ENCODE measurements around the gene ATG13. TPM values are rescaled to one million over a fixed set of nuclear protein-coding genes. Genes with fewer than 3 reads are reported as not detected.

The ATG13 gene
- total RNA-seq, 4 donors from 2014 or later: 113 to 203 (median 139) TPM

- no peak for DNase-seq (ENCODE audit: low spot score in 2 of 2)
- Histone ChIP-seq H3K4me3 (no peak overlapping the region), H3K36me3 (peaks cover 2 to 98% (median 35%) of the 10 kb centered on the region in 3 donors), H3K4me1 (peaks cover 0 to 38% (median 10%) of the 10 kb centered on the region in 4 donors), H3K27me3 (no peaks in the 10 kb centered on the region), H3K27ac (no peak overlapping the region), H3K9me3 (no peaks in the 10 kb centered on the region)
- WGBS, 2 donors: 82 to 87% methylated on average over 4 of the region's 4 CpGs
- no peak for TF ChIP-seq CTCF (IDR thresholded peaks at IDR 0.05)
- TF ChIP-seq EP300 (IDR thresholded peaks at IDR 0.05): no peak
- no peak for TF ChIP-seq POLR2A (IDR thresholded peaks at IDR 0.05)
Measured at GRCh38 chr11:46692450-46692849, 75.1 kb downstream of the ATG13 start.

- WGBS, 2 donors: 69 to 71% methylated on average over 1 to 2 of the region's 2 CpGs
- TF ChIP-seq POLR2A (IDR thresholded peaks at IDR 0.05) (no peak), EP300 (IDR thresholded peaks at IDR 0.05) (no peak), CTCF (IDR thresholded peaks at IDR 0.05) (no peak)
- Histone ChIP-seq H3K27ac (peak overlapping the region in 2 of 4 donors; percentile 58 to 64), H3K4me3 (no peak overlapping the region), H3K36me3 (peaks cover 2 to 87% (median 26%) of the 10 kb centered on the region in 3 donors), H3K9me3 (no peaks in the 10 kb centered on the region), H3K27me3 (no peaks in the 10 kb centered on the region), H3K4me1 (peaks cover 0 to 49% (median 22%) of the 10 kb centered on the region in 4 donors)
- DNase-seq (ENCODE audit: low spot score in 2 of 2): no peak
Measured at GRCh38 chr11:46693597-46694012, 76.3 kb downstream of the ATG13 start.

GRCh38 chr11:46694072-46694471 is 76.7 kb downstream of the ATG13 start:
- WGBS, 2 donors: 78 to 84% methylated on average over 6 of the region's 6 CpGs

GRCh38 chr11:46694607-46695006 is 77.3 kb downstream of the ATG13 start:
- DNase-seq (ENCODE audit: low spot score in 2 of 2): no peak
- Histone ChIP-seq H3K27me3 (no peaks in the 10 kb centered on the region), H3K27ac (peak overlapping the region in 2 of 4 donors; percentile 58 to 64), H3K4me3 (no peak overlapping the region), H3K36me3 (peaks cover 2 to 77% (median 26%) of the 10 kb centered on the region in 3 donors), H3K9me3 (no peaks in the 10 kb centered on the region), H3K4me1 (peaks cover 0 to 59% (median 32%) of the 10 kb centered on the region in 4 donors)
- TF ChIP-seq CTCF (IDR thresholded peaks at IDR 0.05): no peak
- no peak for TF ChIP-seq POLR2A (IDR thresholded peaks at IDR 0.05)
- no peak for TF ChIP-seq EP300 (IDR thresholded peaks at IDR 0.05)
- WGBS, 2 donors: 76 to 83% methylated on average over 5 to 7 of the region's 7 CpGs

More at GRCh38 chr11:46694072-46694471, 76.7 kb downstream of the ATG13 start:
- peak overlapping the region in 2 of 4 donors; percentile 58 to 64 for H3K27ac ChIP-seq
- H3K36me3 ChIP-seq: peaks cover 2 to 82% (median 26%) of the 10 kb centered on the region in 3 donors
- no peaks in the 10 kb centered on the region for H3K9me3 ChIP-seq
- H3K4me1 ChIP-seq: peaks cover 0 to 54% (median 26%) of the 10 kb centered on the region in 4 donors
- no peak overlapping the region for H3K4me3 ChIP-seq
- TF ChIP-seq CTCF (IDR thresholded peaks at IDR 0.05) (no peak), POLR2A (IDR thresholded peaks at IDR 0.05) (no peak), EP300 (IDR thresholded peaks at IDR 0.05) (no peak)
- DNase-seq (ENCODE audit: low spot score in 2 of 2): no peak
- H3K27me3 ChIP-seq: no peaks in the 10 kb centered on the region

- Histone ChIP-seq H3K4me3 (no peak overlapping the region), H3K27me3 (no peaks in the 10 kb centered on the region), H3K9me3 (no peaks in the 10 kb centered on the region), H3K27ac (peak overlapping the region in 2 of 4 donors; percentile 29 to 64), H3K4me1 (peaks cover 0 to 61% (median 32%) of the 10 kb centered on the region in 4 donors), H3K36me3 (peaks cover 2 to 67% (median 26%) of the 10 kb centered on the region in 3 donors)
- no peak for DNase-seq (ENCODE audit: low spot score in 2 of 2)
- TF ChIP-seq EP300 (IDR thresholded peaks at IDR 0.05) (no peak), CTCF (IDR thresholded peaks at IDR 0.05) (no peak), POLR2A (IDR thresholded peaks at IDR 0.05) (no peak)
- WGBS, 2 donors: 80 to 84% methylated on average over 10 to 12 of the region's 12 CpGs
Measured at GRCh38 chr11:46695345-46696211, 78.2 kb downstream of the ATG13 start.
